HCT116 (cell line): Measurements from ENCODE around the gene COL23A1. TPM values are rescaled to one million over a fixed set of nuclear protein-coding genes. Genes with fewer than 3 reads are reported as not detected.
A peak's percentile ranks its signal among the peaks of the same experiment; 100 is the strongest.

Experiments
- ATAC-seq: fragments of 200-7000 bp; cut with Tn5 transposase; 2 replicates; pipeline ENCODE4 v1.9.1; 2020; ENCODE audit warnings: mild to moderate bottlenecking, moderate library complexity
- BruUV-seq: library from RNA; stranded (reverse); fragments of 400-500 nt; replicated peaks from 2 replicates; lab custom pipeline; 2021; lab: Mats Ljungman, UMichigan
- CTCF ChIA-PET: fragments of 300-600 bp; sonication (Branson Sonifier 250); formaldehyde crosslinking; loops from one replicate; lab custom pipeline; 2021; ENCODE audit warnings: antibody characterized with exemption; lab: Charles Lee
- POLR2A ChIA-PET: fragments of 300-600, 350-600 bp; sonication (Branson Sonifier 250); formaldehyde crosslinking; loops from one replicate; lab custom pipeline; 2021; ENCODE audit warnings: antibody characterized with exemption; lab: Charles Lee
- RAD21 ChIA-PET, 2 experiments: fragments of 300-600 bp; sonication (Branson Sonifier 250); formaldehyde crosslinking; loops; one replicate each; lab custom pipeline; 2023; ENCODE audit warnings: low total read pairs in 2 of 2; ENCODE audit not compliant: uncharacterized antibody in 2 of 2, unreplicated experiment in 2 of 2, low non-redundant PET in 1 of 2; lab: Charles Lee
- DNase-seq: peaks from one replicate; pipeline ENCODE4 v3.0.0-alpha.2; 2010; ENCODE audit warnings: low read depth, low spot score
- H2AFZ ChIP-seq: fragments of 200-600 bp; shearing (Covaris generic), sonication (generic); 2 replicates; pipeline ENCODE4 v1.6.1; 2017; ENCODE audit warnings: low read depth, mixed run types, mixed read lengths, antibody characterized with exemption, low read length; ENCODE audit not compliant: poor library complexity, severe bottlenecking
- H3K27ac ChIP-seq: 2 replicates; pipeline ENCODE4 v1.5.1; 2012; ENCODE audit warnings: low read depth, low read length
- H3K27me3 ChIP-seq: fragments of 200-600 bp; sonication (generic); 2 replicates; pipeline ENCODE4 v1.6.1; 2016; ENCODE audit warnings: mixed run types, low read length, mixed read lengths; ENCODE audit not compliant: insufficient read depth
- H3K36me3 ChIP-seq, 2 experiments: fragments of 200-500 bp in 1 of 2; fragments of 200-600 bp in 1 of 2; sonication (Bioruptor generic) in 1 of 2; sonication (generic) in 1 of 2; 2 replicates each; pipeline versions ENCODE4 v1.5.1 to v1.6.1; 2014 to 2016; ENCODE audit warnings: low read length in 2 of 2, inconsistent platforms in 1 of 2, mixed read lengths in 1 of 2, mixed run types in 1 of 2; ENCODE audit not compliant: insufficient read depth in 2 of 2, control insufficient read depth in 1 of 2
- H3K4me1 ChIP-seq, 2 experiments: fragments of 200-600 bp in 1 of 2; sonication (generic) in 1 of 2; 2 replicates each; pipeline versions ENCODE4 v1.5.1 to v1.6.1; 2012 to 2017; ENCODE audit warnings: low read length in 2 of 2, inconsistent platforms in 1 of 2, mild to moderate bottlenecking in 1 of 2, mixed read lengths in 1 of 2, mixed run types in 1 of 2, moderate library complexity in 1 of 2; ENCODE audit not compliant: insufficient read depth in 2 of 2, control insufficient read depth in 1 of 2
- H3K4me2 ChIP-seq: fragments of 200-600 bp; sonication (generic); 2 replicates; pipeline ENCODE4 v1.6.1; 2017; ENCODE audit warnings: mixed run types, low read length, mixed read lengths
- H3K4me3 ChIP-seq, 2 experiments: fragments of 200-600 bp in 1 of 2; sonication (generic) in 1 of 2; replicated peaks in 1 of 2; 2 replicates each; pipeline ENCODE4 v1.5.1; 2011 to 2016; ENCODE audit warnings: low read length in 2 of 2, control low read depth in 1 of 2, low read depth in 1 of 2, mild to moderate bottlenecking in 1 of 2, mixed read lengths in 1 of 2, mixed run types in 1 of 2
- H3K79me2 ChIP-seq: fragments of 200-600 bp; sonication (generic); 2 replicates; pipeline ENCODE4 v1.6.1; 2017; ENCODE audit warnings: mild to moderate bottlenecking, mixed run types, low read length, moderate library complexity, mixed read lengths; ENCODE audit not compliant: insufficient read depth
- H3K9ac ChIP-seq: fragments of 200-600 bp; sonication (generic); 2 replicates; pipeline ENCODE4 v1.6.1; 2016; ENCODE audit warnings: low read length, mixed read lengths
- H3K9me2 ChIP-seq: fragments of 200-600 bp; sonication (generic), shearing (Covaris generic); 2 replicates; pipeline ENCODE4 v1.6.1; 2017; ENCODE audit warnings: mixed run types, mild to moderate bottlenecking, moderate library complexity; ENCODE audit not compliant: insufficient read depth
- H3K9me3 ChIP-seq, 2 experiments: fragments of 200-500 bp in 1 of 2; fragments of 200-600 bp in 1 of 2; sonication (Bioruptor generic) in 1 of 2; sonication (generic) in 1 of 2; 2 replicates each; pipeline ENCODE4 v1.6.1; 2014 to 2017; ENCODE audit warnings: low read length in 2 of 2, mixed read lengths in 2 of 2, inconsistent platforms in 1 of 2, low read depth in 1 of 2, mild to moderate bottlenecking in 1 of 2, mixed run types in 1 of 2, moderate library complexity in 1 of 2; ENCODE audit not compliant: control insufficient read depth in 1 of 2, insufficient read depth in 1 of 2
- H4K20me1 ChIP-seq: fragments of 200-600 bp; sonication (generic), shearing (Covaris generic); 2 replicates; pipeline ENCODE4 v1.6.1; 2017; ENCODE audit warnings: mixed run types, mild to moderate bottlenecking, moderate library complexity; ENCODE audit not compliant: insufficient read depth
- CBX3 ChIP-seq: IDR thresholded peaks from 2 replicates; pipeline ENCODE4 v1.6.1; 2012; ENCODE audit warnings: low read depth
- CEBPB ChIP-seq: IDR thresholded peaks from 2 replicates; pipeline ENCODE4 v1.6.1; 2012; ENCODE audit warnings: low read depth
- EZH2 ChIP-seq: fragments of 200-600 bp; sonication (generic); IDR thresholded peaks from 2 replicates; pipeline ENCODE4 v1.6.1; 2017; ENCODE audit warnings: antibody characterized with exemption, mixed run types
- POLR2AphosphoS5 ChIP-seq: IDR thresholded peaks from 2 replicates; pipeline ENCODE4 v1.6.1; 2011; ENCODE audit warnings: mild to moderate bottlenecking, low read depth, low read length, moderate library complexity
- SP1 ChIP-seq: IDR thresholded peaks from 2 replicates; pipeline ENCODE4 v1.6.1; 2012; ENCODE audit warnings: low read depth
- YY1 ChIP-seq: IDR thresholded peaks from 2 replicates; pipeline ENCODE4 v1.6.1; 2011; ENCODE audit warnings: low read length, low read depth, moderate library complexity, mild to moderate bottlenecking; ENCODE audit not compliant: insufficient replicate concordance; ENCODE audit errors: extremely low read depth
- intact Hi-C: fragments of 100-400 bp; cut with micrococcal nuclease; formaldehyde crosslinking; loops from 2 replicates; pipeline ENCODE4 v1.10.0; 2022
- total RNA-seq: library from RNA; stranded (reverse); gene quantifications from one replicate; pipeline ENCODE4 v1.2.1, GENCODE V29; 2021; ENCODE audit not compliant: unreplicated experiment
- TF ChIP-seq, protein P1 (sequence below): IDR thresholded peaks from 2 replicates; pipeline ENCODE4 v1.6.1; 2011; ENCODE audit warnings: mild to moderate bottlenecking, low read length, moderate library complexity; ENCODE audit not compliant: insufficient replicate concordance; ENCODE audit errors: extremely low read depth

Gene COL23A1
- total RNA-seq, 1 experiment from 2014 or later, result not detected

DNA sequence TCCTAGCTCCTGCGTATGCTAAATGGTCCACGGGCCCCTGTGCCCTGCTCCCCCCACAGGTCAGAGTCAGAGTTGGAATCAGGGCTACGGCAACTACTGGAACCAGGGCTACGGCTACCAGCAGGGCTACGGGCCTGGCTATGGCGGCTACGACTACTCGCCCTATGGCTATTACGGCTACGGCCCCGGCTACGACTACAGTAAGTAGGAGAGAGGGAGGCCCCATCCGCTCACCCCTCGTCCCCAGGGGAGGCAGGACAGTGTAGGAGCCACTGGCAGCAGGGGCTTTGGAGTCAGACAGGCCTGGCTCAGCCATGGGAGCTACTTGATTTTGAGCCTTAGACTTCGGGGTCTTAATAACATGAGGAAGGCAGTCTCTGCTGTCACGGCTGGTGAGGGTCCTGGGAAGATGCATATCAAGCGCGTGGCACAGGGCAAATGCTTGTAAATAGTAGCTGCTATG lies 380.1 kb downstream of the COL23A1 start:
- Histone ChIP-seq H3K36me3 (peaks cover 62 to 88% of the 10 kb centered on the region in 2 experiments), H3K4me1 (peaks cover 13 to 26% of the 10 kb centered on the region in 2 experiments), H3K9me2 (no peaks in the 10 kb centered on the region), H3K27me3 (no peaks in the 10 kb centered on the region), H3K79me2 (peaks cover 68% of the 10 kb centered on the region), H3K9me3 (no peaks in the 10 kb centered on the region), H3K9ac (no peak overlapping the region), H2AFZ (no peak overlapping the region), H3K4me2 (no peak overlapping the region), H4K20me1 (peaks cover 57% of the 10 kb centered on the region), H3K27ac (peak overlapping the region; percentile 17; the same call in 1 of the 2 replicates), H3K4me3 (no peak overlapping the region)
- ChIA-PET POLR2A (no interaction called here), RAD21 (no interaction called here), CTCF (no interaction called here)
- intact Hi-C loops, result no loop called here
- DNase-seq (no peak), ATAC-seq (no peak)
- BruUV-seq, result no TSS peak
- TF ChIP-seq EZH2 (no peak), POLR2AphosphoS5 (no peak)

DNA sequence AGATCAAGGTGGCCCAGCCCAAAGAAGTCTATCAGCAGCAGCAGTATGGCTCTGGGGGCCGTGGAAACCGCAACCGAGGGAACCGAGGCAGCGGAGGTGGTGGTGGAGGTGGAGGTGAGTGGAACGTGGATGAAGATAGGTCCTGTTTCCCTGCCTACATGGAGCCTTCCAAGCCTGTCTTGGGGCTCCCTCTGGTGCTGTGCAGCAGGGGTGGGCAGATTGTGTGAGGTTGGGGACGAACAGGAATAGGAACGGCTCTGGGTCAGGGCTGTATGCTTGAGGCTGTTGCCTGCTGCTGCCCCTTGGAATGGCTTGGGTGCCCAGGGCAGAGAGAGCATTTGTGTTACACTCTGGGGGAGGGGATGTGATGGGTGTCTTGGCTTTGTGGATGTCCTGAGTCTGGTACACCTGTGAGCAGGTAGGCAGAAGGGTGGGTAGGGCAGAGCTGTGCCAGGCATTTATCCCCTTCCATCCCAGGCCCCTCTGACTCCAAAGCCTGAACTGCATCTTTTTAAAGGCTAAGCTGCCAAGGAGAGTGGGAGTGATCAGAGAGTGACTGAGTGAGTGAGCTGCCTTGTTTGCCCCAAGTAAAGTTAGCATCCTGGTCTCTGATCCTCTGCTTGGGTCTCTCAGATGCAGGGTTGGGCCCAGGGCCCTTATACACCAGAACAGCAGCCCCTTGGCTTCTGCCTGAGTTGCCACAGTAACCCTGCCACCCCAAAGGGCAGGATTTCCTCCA lies 380.7 kb downstream of the COL23A1 start:
- peaks cover 57% of the 10 kb centered on the region for H4K20me1 ChIP-seq

More for the DNA sequence above, 380.7 kb downstream of the COL23A1 start:
- peaks cover 74% of the 10 kb centered on the region for H3K79me2 ChIP-seq
- H3K9me2 ChIP-seq, result no peaks in the 10 kb centered on the region
- no peak overlapping the region for H3K4me2 ChIP-seq
- H3K4me1 ChIP-seq, result peaks cover 13 to 26% of the 10 kb centered on the region in 2 experiments
- H3K27ac ChIP-seq, result peak overlapping the region; percentile 17; the same call in 1 of the 2 replicates
- DNase-seq, result no peak
- CTCF ChIA-PET, result no interaction called here
- RAD21 ChIA-PET, result no interaction called here
- TF ChIP-seq YY1 (no peak), SP1 (no peak), CEBPB (no peak), CBX3 (no peak)
- TF ChIP-seq, protein P1, sequence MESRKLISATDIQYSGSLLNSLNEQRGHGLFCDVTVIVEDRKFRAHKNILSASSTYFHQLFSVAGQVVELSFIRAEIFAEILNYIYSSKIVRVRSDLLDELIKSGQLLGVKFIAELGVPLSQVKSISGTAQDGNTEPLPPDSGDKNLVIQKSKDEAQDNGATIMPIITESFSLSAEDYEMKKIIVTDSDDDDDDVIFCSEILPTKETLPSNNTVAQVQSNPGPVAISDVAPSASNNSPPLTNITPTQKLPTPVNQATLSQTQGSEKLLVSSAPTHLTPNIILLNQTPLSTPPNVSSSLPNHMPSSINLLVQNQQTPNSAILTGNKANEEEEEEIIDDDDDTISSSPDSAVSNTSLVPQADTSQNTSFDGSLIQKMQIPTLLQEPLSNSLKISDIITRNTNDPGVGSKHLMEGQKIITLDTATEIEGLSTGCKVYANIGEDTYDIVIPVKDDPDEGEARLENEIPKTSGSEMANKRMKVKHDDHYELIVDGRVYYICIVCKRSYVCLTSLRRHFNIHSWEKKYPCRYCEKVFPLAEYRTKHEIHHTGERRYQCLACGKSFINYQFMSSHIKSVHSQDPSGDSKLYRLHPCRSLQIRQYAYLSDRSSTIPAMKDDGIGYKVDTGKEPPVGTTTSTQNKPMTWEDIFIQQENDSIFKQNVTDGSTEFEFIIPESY, result no peak
- no peak for ATAC-seq
- intact Hi-C loops, result no loop called here
- H2AFZ ChIP-seq, result no peak overlapping the region
- no peak overlapping the region for H3K9ac ChIP-seq
- H3K27me3 ChIP-seq, result no peaks in the 10 kb centered on the region
- BruUV-seq, result no TSS peak
- no peak overlapping the region for H3K4me3 ChIP-seq
- H3K36me3 ChIP-seq, result peaks cover 60 to 82% of the 10 kb centered on the region in 2 experiments
- H3K9me3 ChIP-seq, result no peaks in the 10 kb centered on the region
- POLR2A ChIA-PET, result no interaction called here
